HUES64 (cell line): Measurements from ENCODE around the gene ATXN10.

Experiments used
- H3K27ac ChIP-seq: 2 replicates; pipeline ENCODE4 v1.7.0; 2013; ENCODE audit warnings: low read depth, low read length, inconsistent platforms
- H3K27me3 ChIP-seq: 2 replicates; pipeline ENCODE4 v1.6.1; 2013; ENCODE audit warnings: mild to moderate bottlenecking, low read length; ENCODE audit not compliant: insufficient read depth
- H3K36me3 ChIP-seq: 2 replicates; pipeline ENCODE4 v1.6.1; 2013; ENCODE audit warnings: mild to moderate bottlenecking, low read length; ENCODE audit not compliant: insufficient read depth
- H3K4me1 ChIP-seq: 2 replicates; pipeline ENCODE4 v1.6.1; 2013; ENCODE audit warnings: mild to moderate bottlenecking, low read length, moderate library complexity; ENCODE audit not compliant: insufficient read depth
- H3K4me3 ChIP-seq: 2 replicates; pipeline ENCODE4 v1.5.1; 2013; ENCODE audit warnings: mild to moderate bottlenecking, low read length, moderate library complexity
- H3K9ac ChIP-seq: 2 replicates; pipeline ENCODE4 v1.6.1; 2013; ENCODE audit warnings: mild to moderate bottlenecking, low read depth, low read length
- H3K9me3 ChIP-seq: 2 replicates; pipeline ENCODE4 v1.6.1; 2013; ENCODE audit warnings: low read depth, low read length; ENCODE audit not compliant: insufficient read depth
- WGBS: fragments of 150-250, 120-280 bp; methylation state at CpG from one replicate; pipeline ENCODE4 v1.1.7; 2013; ENCODE audit warnings: missing lambda C conversion rate; 5-methylcytosine and 5-hydroxymethylcytosine counted together

Gene ATXN10

DNA sequence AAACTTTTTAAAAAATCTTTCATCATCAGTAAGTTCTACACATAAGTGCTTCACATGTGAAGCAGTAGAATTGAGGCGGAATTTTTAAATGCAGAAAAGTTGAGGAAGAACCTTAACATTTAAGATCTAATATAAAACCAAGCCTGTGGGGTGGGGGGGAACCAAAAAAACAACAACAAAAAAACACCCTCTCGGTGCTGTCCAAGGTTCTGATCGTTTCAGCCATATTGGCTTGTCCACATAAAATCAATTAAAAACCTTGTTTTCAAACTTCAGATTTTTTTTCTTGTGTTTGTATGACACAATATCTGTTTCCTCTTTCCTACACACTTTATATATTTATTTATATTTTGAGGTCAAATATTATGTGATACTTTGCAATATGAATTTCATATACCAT lies 175.3 kb downstream of the ATXN10 start:
- WGBS = 85% methylated on average over 2 of the region's 3 CpGs
- Histone ChIP-seq H3K9ac (no peak overlapping the region), H3K4me1 (peaks cover 42% of the 10 kb centered on the region), H3K27me3 (no peaks in the 10 kb centered on the region), H3K4me3 (no peak overlapping the region), H3K27ac (no peak overlapping the region), H3K36me3 (peaks cover 22% of the 10 kb centered on the region), H3K9me3 (peaks cover 4% of the 10 kb centered on the region; the same call in 1 of the 2 replicates)

DNA sequence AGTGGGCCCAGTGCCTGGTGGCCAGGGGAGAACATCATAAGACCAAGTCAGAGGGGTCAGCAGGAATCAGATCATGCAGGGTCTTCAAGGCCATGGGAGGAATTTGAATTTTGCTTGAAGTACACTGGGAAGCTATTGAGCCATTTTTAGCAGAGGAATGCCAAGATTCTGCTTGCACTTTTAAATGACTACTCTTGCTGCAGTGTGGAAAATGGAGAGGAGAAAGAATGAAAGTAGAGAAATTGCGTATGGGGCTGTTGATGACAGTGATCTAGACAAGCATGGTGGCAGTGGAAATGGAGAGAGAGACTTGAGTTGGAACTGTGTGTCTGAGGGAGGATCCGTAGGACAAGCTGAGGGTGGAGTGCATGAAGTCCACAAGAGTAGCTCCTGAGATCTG lies 177.3 kb downstream of the ATXN10 start:
- Histone ChIP-seq H3K27ac (no peak overlapping the region), H3K9ac (no peak overlapping the region), H3K4me3 (no peak overlapping the region), H3K4me1 (peaks cover 23% of the 10 kb centered on the region), H3K9me3 (peaks cover 16% of the 10 kb centered on the region; the same call in 1 of the 2 replicates), H3K27me3 (no peaks in the 10 kb centered on the region), H3K36me3 (peaks cover 28% of the 10 kb centered on the region)
- 94% methylated on average over 2 of the region's 2 CpGs for WGBS

DNA sequence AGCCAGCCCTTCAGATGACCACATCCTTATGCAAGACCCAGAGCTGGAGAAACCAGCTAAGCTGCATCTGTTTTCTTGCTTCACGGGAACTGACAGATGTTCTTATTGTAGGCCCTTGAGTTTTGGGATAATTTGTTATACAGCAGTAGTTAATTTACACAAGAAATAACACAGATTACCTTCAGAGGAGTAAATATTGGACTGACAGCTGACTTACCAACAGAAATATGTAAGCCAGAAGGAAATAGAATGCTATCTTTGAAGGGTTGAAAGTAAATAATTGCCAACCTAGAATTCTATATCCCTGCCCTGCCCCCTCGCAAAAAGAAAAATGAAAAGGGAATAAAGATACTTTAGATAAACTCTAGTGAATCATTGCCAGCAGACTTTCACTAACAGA lies 181.2 kb downstream of the ATXN10 start:
- Histone ChIP-seq H3K9ac (no peak overlapping the region), H3K4me1 (no peaks in the 10 kb centered on the region), H3K36me3 (peaks cover 37% of the 10 kb centered on the region), H3K4me3 (no peak overlapping the region), H3K27me3 (no peaks in the 10 kb centered on the region), H3K27ac (no peak overlapping the region), H3K9me3 (peaks cover 16% of the 10 kb centered on the region; the same call in 1 of the 2 replicates)
- WGBS = 100% methylated on average over 1 of the region's 2 CpGs

DNA sequence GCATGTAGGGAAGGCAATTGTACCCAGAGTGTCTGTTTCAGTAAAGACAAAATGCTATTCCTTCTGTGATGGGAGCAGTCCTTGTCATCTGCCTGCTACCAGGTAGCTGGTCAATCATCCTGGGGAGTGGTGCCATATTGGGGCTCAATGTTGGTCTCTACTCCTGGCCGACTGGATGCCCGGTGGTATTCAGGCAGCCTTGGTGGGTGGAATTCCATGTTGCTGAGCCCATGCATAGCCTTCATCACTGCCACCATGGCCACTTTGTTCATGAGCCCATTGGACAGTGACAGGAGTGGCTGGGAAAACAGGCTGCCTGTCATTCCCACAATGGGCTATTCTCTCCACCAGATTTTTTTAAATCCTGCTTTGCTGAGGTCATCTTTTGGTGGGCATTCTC lies 184.3 kb downstream of the ATXN10 start:
- Histone ChIP-seq H3K4me1 (no peaks in the 10 kb centered on the region), H3K27ac (no peak overlapping the region), H3K27me3 (no peaks in the 10 kb centered on the region), H3K9me3 (peaks cover 16% of the 10 kb centered on the region; the same call in 1 of the 2 replicates), H3K36me3 (peaks cover 30% of the 10 kb centered on the region), H3K4me3 (no peak overlapping the region), H3K9ac (no peak overlapping the region)
- WGBS = 92% methylated on average over 2 of the region's 2 CpGs

DNA sequence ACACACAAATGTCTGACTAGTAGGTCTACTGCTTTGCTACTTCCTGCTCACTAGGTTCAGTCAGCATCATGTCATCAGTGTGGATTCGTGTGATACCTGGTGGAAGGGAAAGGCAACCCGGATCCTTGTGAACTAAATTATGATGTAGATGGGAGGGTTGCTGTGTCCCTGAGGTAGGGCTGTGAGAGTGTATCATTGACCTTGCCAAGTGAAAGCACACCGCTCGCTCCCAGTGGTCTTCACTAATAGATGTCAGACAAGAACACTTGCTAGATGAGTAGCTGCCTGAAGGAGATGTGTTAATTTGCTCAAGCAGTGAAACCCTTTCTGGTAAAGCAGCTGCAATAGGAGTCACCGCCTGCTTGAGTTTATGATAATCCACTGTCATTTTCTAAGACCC lies 185.9 kb downstream of the ATXN10 start:
- H3K9me3 ChIP-seq = peaks cover 6% of the 10 kb centered on the region; the same call in 1 of the 2 replicates
- H3K4me3 ChIP-seq = no peak overlapping the region
- peaks cover 14% of the 10 kb centered on the region for H3K36me3 ChIP-seq
- H3K27me3 ChIP-seq = no peaks in the 10 kb centered on the region
- no peak overlapping the region for H3K27ac ChIP-seq
- H3K4me1 ChIP-seq = no peaks in the 10 kb centered on the region
- no peak overlapping the region for H3K9ac ChIP-seq
- WGBS = 90% methylated on average over 5 of the region's 5 CpGs

DNA sequence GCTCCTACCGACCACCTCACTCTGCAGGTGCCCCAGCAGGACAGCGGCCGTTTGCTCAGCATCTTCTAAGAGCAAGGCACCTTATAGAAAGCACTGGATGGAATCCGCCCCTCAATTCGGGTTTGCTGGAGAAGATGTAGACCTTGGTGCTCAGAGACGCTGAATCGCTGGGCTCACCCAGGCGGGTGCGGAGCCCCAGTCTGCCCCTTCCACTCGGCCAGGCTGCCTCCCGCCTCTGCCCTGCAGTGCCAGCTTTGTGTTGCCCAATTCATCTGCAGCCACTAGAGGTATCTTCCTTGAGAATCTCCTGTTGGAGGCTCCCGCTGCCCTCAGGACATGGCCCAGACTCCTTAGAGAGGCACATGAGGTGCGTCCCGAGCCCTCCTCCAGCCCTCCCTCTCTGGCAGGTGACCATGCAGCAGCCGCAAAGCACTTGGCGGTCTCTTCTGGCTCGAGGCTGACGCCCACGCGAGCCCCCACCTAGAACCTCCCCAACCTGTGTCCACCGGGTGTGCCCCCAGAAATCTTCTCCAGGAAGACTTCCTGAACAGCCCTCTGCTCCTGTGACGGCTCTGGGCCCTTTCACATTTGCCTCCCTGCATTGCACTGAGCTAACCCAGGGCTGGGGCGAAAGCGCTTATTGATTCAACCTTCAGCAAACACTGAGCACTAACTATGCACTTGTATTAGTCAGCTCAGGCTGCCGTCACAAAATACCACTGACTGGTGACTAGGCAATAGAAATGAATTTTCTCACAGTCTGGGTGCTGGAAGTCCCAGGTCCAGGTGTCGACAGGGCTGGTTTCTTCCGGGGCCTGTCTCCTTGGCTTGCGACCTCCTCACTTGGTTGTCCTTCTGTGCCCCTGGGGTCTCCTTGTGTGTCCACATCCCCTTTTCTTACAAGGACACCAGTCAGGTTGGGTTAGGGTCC lies 187.9 kb downstream of the ATXN10 start:
- 91% methylated on average over 28 of the region's 28 CpGs for WGBS
- Histone ChIP-seq H3K27ac (no peak overlapping the region), H3K36me3 (peaks cover 11% of the 10 kb centered on the region; the same call in 1 of the 2 replicates), H3K4me3 (no peak overlapping the region), H3K27me3 (0 out of 2 replicates have a peak, but pooled peaks cover 3% of the 10 kb centered on the region), H3K9me3 (no peaks in the 10 kb centered on the region), H3K9ac (no peak overlapping the region), H3K4me1 (no peaks in the 10 kb centered on the region)

DNA sequence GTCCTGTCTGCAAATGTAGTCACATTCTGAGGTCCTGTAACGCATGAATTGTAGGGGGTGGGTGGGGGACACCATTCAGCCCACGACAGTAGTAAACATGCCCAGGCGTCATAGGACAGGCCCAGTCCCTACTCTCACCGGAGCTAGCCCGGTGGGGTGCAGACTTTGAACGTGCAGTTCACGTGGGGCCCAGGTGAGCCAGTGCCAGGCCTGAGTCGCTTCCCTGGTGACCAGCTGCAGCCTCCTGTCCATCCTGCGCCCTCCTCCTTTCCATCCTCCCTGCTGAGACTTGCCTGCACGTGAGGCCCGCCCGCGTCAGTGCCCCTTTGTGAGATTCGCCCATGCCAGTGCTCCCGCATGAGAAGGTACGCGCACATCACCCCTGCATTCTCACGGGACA lies 188.6 kb downstream of the ATXN10 start:
- Histone ChIP-seq H3K9ac (no peak overlapping the region), H3K4me1 (no peaks in the 10 kb centered on the region), H3K27ac (no peak overlapping the region), H3K4me3 (no peak overlapping the region), H3K9me3 (no peaks in the 10 kb centered on the region), H3K36me3 (peaks cover 7% of the 10 kb centered on the region; the same call in 1 of the 2 replicates), H3K27me3 (peaks cover 10% of the 10 kb centered on the region)
- 89% methylated on average over 18 of the region's 18 CpGs for WGBS

DNA sequence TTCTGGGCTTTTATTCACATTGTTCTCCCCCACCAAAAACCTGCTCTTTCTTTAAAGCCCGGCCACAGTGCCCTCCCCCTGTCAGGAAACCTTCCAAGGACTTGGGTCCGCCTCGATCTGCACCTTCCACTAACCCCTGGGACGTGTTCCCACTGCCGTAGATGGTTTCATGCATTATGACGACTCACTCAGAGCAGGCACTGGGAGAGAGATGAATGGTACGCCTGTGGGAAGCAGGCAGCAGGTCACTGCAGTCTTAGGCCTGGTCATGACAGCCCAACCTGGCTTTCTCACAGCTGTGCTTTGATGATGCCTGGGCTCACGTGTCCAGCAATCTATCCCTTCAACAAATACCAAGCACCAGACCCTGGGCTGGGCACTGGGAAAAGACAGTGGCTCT lies 189.6 kb downstream of the ATXN10 start:
- no peak overlapping the region for H3K9ac ChIP-seq
- H3K9me3 ChIP-seq = no peaks in the 10 kb centered on the region
- no peaks in the 10 kb centered on the region for H3K36me3 ChIP-seq
- H3K4me3 ChIP-seq = no peak overlapping the region
- 83% methylated on average over 8 of the region's 8 CpGs for WGBS
- H3K27me3 ChIP-seq = peaks cover 20% of the 10 kb centered on the region
- no peak overlapping the region for H3K27ac ChIP-seq
- H3K4me1 ChIP-seq = no peaks in the 10 kb centered on the region

DNA sequence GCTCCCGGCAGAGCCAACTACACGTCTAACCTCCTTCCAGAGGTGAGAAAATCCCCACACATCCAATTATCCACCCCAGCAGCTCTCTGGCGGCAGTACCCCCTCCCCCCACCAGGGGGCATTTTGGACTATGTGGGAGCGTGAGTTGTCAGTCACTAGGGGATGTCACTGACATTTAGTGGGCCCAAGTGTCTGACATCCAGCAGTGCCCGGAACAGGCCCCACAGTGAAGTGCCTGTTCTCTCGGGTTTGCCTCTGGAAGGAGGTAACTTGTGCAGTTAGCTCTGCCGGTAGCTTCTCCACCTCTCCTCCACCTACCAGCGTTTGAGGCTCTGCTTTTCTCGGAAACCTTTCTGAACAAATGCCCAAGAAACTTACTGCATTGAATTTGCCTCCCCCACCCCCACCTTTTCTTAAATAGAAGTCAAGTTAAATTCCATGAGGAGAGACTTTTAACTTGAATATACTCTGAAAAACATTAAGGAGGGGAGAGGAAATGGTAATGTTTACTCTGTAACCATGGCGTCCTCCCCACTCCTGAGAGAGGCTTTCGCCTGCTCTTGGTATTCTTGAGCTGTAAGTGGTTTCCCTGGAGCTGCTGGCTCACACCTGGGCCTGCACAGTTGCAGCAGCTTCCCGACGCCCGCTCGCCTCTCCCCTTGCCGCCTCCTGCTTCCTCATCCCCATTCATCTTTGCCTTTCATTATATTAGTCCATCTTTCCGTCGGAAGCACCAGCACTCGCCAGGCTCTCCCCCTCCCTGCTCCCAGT lies 192.5 kb downstream of the ATXN10 start:
- Histone ChIP-seq H3K9ac (no peak overlapping the region), H3K27ac (no peak overlapping the region), H3K36me3 (no peaks in the 10 kb centered on the region), H3K9me3 (no peaks in the 10 kb centered on the region), H3K4me1 (no peaks in the 10 kb centered on the region), H3K4me3 (no peak overlapping the region), H3K27me3 (peaks cover 49% of the 10 kb centered on the region)
- 54% methylated on average over 16 of the region's 19 CpGs for WGBS

DNA sequence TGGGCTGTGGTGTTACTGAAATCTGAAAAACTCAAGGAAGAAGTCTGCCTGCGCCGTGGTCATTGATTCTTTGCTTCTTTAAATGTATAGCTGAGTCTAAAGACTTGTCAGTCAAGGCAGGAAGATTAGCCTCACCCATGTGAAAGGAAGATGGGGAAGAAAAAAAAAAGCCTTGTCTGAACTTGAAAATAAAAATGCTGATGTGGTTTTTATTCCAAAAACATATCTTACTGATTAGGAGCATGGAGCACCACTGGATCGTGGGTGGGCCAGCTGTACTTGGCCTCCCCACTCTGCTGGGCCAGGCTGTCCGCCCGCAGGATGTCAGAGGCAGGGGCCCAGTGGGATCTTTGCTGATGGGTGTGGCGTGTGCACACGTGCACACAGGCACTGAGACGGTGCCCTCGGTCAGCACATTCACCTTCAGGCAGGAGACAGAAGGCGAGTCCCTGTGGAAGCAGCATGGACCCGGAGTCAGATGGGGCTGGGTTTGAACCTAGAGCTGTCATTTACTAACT lies 193.4 kb downstream of the ATXN10 start:
- H3K4me3 ChIP-seq = no peak overlapping the region
- no peaks in the 10 kb centered on the region for H3K4me1 ChIP-seq
- WGBS = 89% methylated on average over 11 of the region's 11 CpGs
- no peaks in the 10 kb centered on the region for H3K9me3 ChIP-seq
- no peak overlapping the region for H3K27ac ChIP-seq
- H3K27me3 ChIP-seq = peaks cover 58% of the 10 kb centered on the region
- H3K36me3 ChIP-seq = no peaks in the 10 kb centered on the region
- H3K9ac ChIP-seq = no peak overlapping the region

DNA sequence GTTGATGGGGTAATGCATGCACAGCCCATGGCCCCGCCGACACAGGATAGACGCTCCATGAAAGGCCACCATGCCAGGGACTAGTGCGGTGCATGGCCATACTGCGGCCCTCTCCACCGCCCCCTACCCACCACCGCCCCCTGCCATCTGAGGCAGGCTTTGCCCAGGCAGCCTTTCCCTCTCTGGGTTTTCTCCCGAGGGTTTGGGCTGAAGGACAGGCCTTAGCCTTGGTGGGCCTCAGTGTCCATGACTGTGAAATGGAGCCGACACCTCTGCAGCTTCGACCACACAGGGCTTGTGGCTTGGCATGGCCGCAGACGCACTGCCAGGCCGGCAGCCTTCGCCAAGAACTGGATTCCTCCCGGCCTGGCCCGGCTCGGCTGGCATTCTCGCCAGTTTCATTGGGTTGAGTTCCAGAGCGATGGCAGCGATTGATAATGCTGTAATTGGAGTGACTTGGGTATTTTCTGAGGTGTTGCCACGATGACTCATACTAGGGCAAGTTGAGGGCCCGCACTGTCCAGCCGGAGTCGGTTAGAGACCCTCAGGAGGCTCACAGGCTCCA lies 194.0 kb downstream of the ATXN10 start:
- Histone ChIP-seq H3K9me3 (no peaks in the 10 kb centered on the region), H3K4me1 (no peaks in the 10 kb centered on the region), H3K27me3 (peaks cover 60% of the 10 kb centered on the region), H3K27ac (no peak overlapping the region), H3K9ac (no peak overlapping the region), H3K4me3 (no peak overlapping the region), H3K36me3 (no peaks in the 10 kb centered on the region)
- WGBS = 91% methylated on average over 24 of the region's 24 CpGs
